Stimulated activated CD8-positive, alpha-beta memory T cell treated with anti-CD3 and anti-CD28 coated beads, Interleukin-7, amount 100 ng/mL, for 24 hours (primary cell): ENCODE results near the gene PHF21A.
"Not testable (repeated sequence)": the region's sequence is repeated elsewhere in the genome, so short reads cannot be mapped to it uniquely, and the experiment has no call there.

Experiments used
- DNase-seq: peaks from one replicate; pipeline ENCODE4 v3.0.0-alpha.2; 2020; ENCODE audit warnings: low read depth

The PHF21A gene

DNA sequence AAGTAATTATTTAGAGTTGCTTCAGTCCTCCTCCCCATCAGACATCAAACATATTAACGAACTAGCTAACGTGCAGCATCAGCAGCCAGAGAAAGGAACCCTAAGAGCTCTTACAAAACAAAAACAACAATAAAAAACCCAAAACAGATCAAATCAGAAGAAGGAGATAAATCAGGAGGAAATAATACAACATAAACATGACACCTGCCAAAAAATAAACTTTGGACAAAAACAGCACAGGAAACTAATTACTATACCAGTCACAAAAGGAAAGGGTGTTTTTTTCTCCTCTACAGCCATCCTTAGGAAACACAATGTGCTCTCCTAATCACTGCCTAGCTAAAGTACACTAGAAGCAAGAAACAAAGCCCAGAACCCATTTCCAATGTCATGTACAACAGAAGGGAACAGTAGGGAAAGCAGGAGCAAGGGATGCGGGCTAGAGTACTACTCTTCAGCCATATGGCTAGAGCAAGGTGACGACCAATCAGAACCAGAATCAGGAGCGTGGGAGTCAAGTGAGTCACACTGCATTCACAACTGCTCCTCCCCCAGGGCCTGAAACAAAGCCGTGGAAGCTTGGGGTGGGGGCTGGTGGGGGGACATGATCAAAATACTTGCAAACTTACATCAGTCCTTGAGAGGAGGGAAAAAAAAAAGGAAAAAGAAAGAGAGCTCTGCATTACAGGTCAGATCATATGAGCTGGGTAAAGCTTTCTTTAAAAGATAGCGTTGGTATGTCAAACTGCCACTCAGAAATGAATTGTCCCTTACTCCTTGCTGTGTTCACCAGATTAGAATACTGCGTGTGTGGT is 138.4 kb downstream of the PHF21A start:
- no peak for DNase-seq

- not testable (repeated sequence) for DNase-seq
Observed at GRCh38 chr11:45981826-45982225, 139.4 kb downstream of the PHF21A start.

DNA sequence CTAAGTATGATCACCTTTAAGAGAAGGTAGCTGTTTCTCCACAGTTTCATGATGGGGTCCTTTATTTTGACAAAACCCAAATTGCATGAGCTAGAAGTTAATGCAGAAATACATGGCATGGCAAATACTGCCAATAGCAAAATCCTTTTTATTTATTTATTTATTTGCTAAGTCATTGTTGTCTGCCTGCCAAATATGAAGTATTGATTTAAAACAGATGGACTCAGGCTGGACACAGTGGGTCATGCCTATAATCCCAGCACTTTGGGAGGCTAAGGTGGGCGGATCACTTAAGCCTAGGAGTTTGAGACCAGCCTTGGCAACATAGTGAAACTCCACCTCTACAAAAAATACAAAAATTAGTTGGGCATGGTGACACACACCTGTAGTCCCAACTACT is 146.4 kb downstream of the PHF21A start:
- DNase-seq, result no peak

GRCh38 chr11:45973601-45974000 is 147.7 kb downstream of the PHF21A start:
- DNase-seq, result no peak

GRCh38 chr11:45968901-45969300 is 152.4 kb downstream of the PHF21A start:
- DNase-seq, result no peak

DNA sequence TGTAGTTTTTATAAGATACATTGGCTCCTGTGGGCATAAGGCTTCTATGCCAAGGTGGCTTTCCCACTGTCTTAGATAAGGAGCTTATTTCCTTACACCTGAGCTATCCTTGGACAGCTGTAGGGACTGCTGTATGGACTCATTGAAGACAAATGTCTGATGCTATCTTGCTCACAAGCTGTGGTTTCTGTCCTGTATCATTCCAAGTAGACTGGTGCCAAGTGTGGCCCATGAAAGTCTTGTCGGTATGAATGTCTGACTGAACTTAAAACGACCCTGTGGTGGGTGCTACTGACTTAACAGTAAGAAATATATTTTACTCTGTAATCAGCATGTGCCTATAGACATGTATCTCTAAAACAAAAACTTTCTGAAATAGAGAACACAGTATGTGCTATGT is 153.7 kb downstream of the PHF21A start:
- no peak for DNase-seq

- DNase-seq, result peak; percentile 16
Observed at GRCh38 chr11:45964911-45965389, 156.3 kb downstream of the PHF21A start.

- DNase-seq, result no peak
Observed at GRCh38 chr11:45961751-45962240, 159.5 kb downstream of the PHF21A start.

DNA sequence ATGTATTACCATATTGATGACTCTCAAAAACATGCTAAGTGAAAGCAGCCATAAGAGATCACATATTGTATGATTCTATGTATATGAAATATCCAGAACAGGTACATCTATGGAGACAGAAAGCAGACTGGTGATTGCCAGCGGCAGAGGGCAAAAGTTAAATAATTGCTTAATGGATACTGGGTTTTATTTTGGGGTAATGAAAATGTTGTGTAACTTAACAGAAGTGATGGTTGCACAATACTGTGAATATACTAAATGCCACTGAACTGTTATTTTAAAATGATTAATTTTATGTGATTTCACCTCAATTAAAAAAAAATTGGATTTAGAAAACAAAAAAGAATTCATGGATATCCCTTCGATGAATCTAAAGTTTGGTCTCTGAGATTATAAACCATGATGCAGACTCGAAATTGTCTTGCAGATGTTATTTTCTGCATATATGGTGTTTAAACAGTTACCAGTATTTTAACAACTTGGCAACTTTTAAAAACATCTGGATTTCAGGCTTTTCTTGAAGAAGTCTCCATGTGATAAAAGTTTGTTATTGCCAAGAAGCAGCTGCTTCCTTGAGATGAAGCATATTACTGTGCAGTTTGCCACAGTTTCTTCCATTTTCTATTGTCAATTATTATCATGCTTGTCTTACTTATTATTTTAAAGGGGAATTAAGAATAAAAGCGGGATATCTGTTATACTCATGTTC is 160.7 kb downstream of the PHF21A start:
- DNase-seq, result no peak

GRCh38 chr11:45959851-45960250 is 161.4 kb downstream of the PHF21A start:
- DNase-seq, result no peak

DNA sequence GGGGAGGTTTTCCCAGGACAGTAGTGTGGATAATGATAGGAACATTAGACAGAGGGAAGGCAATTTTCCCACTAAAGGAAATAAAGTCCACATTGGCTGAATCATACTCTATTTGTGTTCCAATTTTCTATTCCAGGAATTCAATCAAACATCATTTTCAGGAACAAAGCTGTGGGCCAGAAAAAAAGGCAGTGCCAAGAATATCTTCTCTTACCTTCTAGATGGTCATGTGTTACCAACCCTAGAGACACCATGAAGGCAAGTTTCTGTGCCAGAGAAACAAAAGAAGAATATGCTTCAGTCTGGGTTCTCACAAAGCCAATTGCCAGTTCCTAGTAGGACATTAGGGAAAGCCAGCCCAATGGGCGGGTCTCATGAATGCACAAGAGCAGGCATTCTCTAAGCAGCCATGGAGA is 171.3 kb downstream of the PHF21A start:
- no peak for DNase-seq

DNA sequence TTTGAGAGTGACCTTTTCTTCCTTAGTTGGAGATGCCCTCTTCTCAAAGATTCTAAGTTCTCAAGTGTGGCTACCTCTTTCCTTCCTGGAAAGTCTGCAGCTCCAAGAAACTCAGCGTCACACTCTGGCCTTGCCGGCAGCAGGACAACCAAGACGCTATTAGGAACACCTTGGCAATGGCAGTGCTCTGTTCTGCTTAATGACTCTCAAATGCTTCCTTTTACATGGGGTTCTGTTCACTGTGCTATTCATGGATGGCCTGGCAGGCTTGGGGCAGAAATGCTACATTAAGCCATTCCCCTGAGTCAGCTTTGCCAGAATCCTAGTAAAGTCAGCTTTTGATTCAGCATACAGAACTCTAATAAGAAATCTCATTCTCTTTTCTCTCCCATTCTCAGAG is 172.9 kb downstream of the PHF21A start:
- DNase-seq, result no peak

DNA sequence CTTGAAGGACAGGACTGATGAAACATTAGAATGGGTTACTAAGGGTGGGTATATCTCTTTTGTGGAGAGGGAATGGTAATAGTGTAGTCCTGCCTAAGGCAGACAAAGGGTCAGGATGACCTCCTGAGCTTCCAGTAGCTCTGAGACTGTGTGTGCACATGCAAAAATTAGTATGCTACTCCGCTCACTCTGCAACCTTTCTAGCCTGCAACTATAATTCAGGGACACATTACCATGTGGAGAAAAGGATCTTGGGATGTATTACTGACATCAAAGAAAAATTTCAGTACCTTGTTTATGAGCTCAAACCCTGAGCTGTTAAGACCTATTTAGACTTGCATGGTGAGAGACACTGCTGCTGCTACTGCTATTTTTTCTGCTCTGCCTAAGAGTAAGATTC is 173.4 kb downstream of the PHF21A start:
- DNase-seq, result no peak

- DNase-seq, result no peak
Observed at GRCh38 chr11:45945397-45945999, 175.8 kb downstream of the PHF21A start.

DNA sequence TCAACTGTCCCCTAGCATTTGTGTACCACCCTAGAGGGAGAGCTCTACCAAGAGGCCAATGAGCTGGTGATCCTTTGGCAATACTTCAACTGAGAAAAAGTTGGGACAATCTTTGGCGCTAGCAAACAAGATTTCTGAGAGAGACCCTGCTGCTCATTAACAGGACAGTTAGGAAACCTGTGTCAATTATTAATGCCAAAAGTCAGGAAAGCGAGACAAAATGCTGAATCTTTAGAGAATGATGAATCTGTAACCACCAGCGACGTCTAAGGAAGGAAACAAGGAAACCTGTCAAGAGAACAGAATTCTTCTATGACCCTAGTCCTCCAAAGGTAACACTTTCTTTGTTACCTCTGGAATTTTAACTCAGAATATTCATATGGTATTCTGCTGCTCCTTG is 178.9 kb downstream of the PHF21A start:
- no peak for DNase-seq

DNA sequence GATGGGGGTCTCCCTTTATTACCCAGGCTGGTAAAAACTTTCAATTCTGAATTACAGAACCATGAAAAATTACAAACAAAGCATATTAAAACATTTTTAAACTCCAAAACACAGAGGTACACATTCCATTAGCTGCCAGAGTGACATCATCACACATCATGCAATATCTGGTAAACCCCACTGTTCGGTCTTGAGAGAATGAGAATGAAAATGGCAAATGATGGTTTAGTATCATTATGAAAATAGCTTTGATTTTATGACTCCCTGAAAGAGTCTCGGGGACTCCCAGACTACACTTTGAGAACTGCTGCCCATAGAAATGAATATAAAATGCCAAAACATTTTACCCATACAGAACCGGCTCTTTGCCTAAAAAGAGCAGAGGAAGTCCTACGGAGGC is 180.0 kb downstream of the PHF21A start:
- DNase-seq, result no peak

- DNase-seq, result no peak
Observed at GRCh38 chr11:45939836-45940235, 181.4 kb downstream of the PHF21A start.

DNA sequence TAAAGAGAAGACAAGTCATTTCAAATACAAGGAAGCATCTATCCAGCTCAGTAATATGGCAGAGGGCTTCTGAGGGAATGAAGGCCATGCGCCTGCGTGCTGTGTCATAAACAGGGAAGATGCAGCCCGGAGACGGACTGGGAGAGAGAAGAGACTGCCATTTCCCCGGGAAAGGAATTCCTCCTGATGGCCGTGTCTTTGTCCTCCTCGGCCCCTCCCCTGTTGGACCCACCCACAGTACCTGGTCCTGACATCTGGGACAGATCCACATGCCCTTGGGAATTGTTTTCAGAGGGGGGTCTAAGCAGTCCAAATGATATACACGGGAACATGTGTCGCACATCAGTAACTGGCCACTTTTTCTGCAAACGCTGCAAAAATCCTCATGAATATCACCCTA is 183.3 kb downstream of the PHF21A start:
- no peak for DNase-seq

GRCh38 chr11:45936511-45937054 is 184.7 kb downstream of the PHF21A start:
- DNase-seq, result no peak

DNA sequence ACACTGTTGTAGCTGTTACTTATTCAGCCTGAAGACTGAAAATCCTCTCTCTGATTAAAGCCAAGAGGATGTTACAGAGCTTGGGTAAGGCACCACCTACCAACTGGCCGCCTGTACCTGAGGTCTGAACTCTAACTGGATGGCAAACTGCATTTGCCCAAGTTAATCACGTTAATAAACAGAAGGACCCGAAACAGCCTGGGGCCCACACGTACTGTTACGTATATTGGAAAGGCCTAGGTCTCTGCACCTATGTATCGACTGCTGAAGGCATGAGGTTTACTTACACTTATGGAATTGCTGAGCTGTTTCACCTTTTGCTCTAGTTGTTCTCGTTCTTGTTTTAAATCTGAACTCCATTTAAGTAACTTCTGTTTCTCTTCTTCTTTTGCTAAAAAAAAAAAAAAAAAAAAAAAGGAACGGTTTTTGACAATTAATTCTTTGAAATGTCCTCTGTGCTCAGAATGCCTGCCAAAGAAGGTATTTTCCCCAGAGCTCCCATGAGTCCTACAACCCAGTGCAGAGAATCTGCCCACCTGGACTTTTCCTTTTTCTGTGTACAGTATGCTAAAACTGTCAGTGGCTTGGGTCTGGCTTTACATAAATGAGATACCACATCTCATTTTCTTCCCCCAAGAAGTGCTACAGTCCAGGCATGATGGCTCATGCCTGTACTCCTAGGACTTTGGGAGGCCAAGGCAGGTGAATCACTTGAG is 185.7 kb downstream of the PHF21A start:
- no peak for DNase-seq

- DNase-seq, result no peak
Observed at GRCh38 chr11:45934580-45935318, 186.5 kb downstream of the PHF21A start.
